ENCODE results near the gene KCNQ1.

KCNQ1 gene

GRCh38 chr11:2837096-2837601, 392.3 kb downstream of the KCNQ1 start:
- DNase-seq = peak in 1 of 2 donors; percentile 38

GRCh38 chr11:2837651-2838050, 392.8 kb downstream of the KCNQ1 start:
- DNase-seq = no peak

GRCh38 chr11:2838091-2838490, 393.3 kb downstream of the KCNQ1 start:
- no peak for DNase-seq

- DNase-seq = no peak
Observed at GRCh38 chr11:2838676-2839294, 394.0 kb downstream of the KCNQ1 start.

- no peak for DNase-seq
Observed at GRCh38 chr11:2839395-2839943, 394.7 kb downstream of the KCNQ1 start.

GRCh38 chr11:2841411-2842190, 396.8 kb downstream of the KCNQ1 start:
- no peak for DNase-seq

GRCh38 chr11:2842876-2843275, 398.1 kb downstream of the KCNQ1 start:
- no peak for DNase-seq

- DNase-seq = no peak
Observed at GRCh38 chr11:2843551-2843950, 398.7 kb downstream of the KCNQ1 start.

GRCh38 chr11:2844116-2844842, 399.5 kb downstream of the KCNQ1 start:
- no peak for DNase-seq

- DNase-seq = no peak
Observed at GRCh38 chr11:2844996-2845395, 400.2 kb downstream of the KCNQ1 start.

GRCh38 chr11:2846056-2846455, 401.2 kb downstream of the KCNQ1 start:
- DNase-seq = no peak

- DNase-seq = no peak
Observed at GRCh38 chr11:2846470-2846869, 401.7 kb downstream of the KCNQ1 start.

- no peak for DNase-seq
Observed at GRCh38 chr11:2847561-2847960, 402.8 kb downstream of the KCNQ1 start.

- DNase-seq = no peak
Observed at GRCh38 chr11:2848497-2848896, 403.7 kb downstream of the KCNQ1 start.

GRCh38 chr11:2849994-2850770, 405.4 kb downstream of the KCNQ1 start:
- DNase-seq = no peak

- DNase-seq = no peak
Observed at GRCh38 chr11:2853401-2853800, 408.6 kb downstream of the KCNQ1 start.

- DNase-seq = no peak
Observed at GRCh38 chr11:2853997-2854560, 409.3 kb downstream of the KCNQ1 start.

GRCh38 chr11:2855162-2855561, 410.4 kb downstream of the KCNQ1 start:
- DNase-seq = no peak

- DNase-seq = no peak
Observed at GRCh38 chr11:2857276-2857675, 412.5 kb downstream of the KCNQ1 start.

- no peak for DNase-seq
Observed at GRCh38 chr11:2857918-2858317, 413.1 kb downstream of the KCNQ1 start.

GRCh38 chr11:2858995-2859698, 414.3 kb downstream of the KCNQ1 start:
- DNase-seq = no peak

GRCh38 chr11:2859699-2860037, 414.9 kb downstream of the KCNQ1 start:
- DNase-seq = no peak
